ENCODE data around the gene MEAF6.

- TF ChIP-seq SIN3A (IDR thresholded peaks at IDR 0.05; ENCODE audit: borderline replicate concordance, insufficient read depth, low read length) (no peak), TAF1 (IDR thresholded peaks at IDR 0.05; ENCODE audit: borderline replicate concordance, insufficient read depth, low read length) (no peak), REST (IDR thresholded peaks at IDR 0.05; ENCODE audit: insufficient read depth in 1 of 2, low read depth in 2 of 2, low read length in 2 of 2) (no peak), POLR2AphosphoS5 (IDR thresholded peaks at IDR 0.05; ENCODE audit: low read depth, low read length) (no peak), FOXP2 (optimal IDR thresholded peaks at IDR 0.05; ENCODE audit: borderline replicate concordance, extremely low read depth, extremely low read length, insufficient read depth) (no peak)
Observed at GRCh38 chr1:37449936-37450335, 64.6 kb downstream of the MEAF6 start.

Measured in PFSK-1 (cell line).